Cerebellar cortex (tissue), 1 donor: ENCODE data around the gene NTMT1.
"Not testable (repeated sequence)": the region's sequence is repeated elsewhere in the genome, so short reads cannot be mapped to it uniquely, and the experiment has no call there.

Experiments
- DNase-seq: peaks from one replicate; pipeline ENCODE4 v3.0.0-alpha.2; 2015; ENCODE audit warnings: low spot score

Gene NTMT1

GRCh38 chr9:129615407-129616285, 10.3 kb upstream of the NTMT1 start:
- no peak for DNase-seq

- DNase-seq, result peak; percentile 63
Measured at GRCh38 chr9:129617167-129617566, 8.8 kb upstream of the NTMT1 start.

GRCh38 chr9:129619787-129620668, 5.9 kb upstream of the NTMT1 start:
- no peak for DNase-seq

- no peak for DNase-seq
Measured at GRCh38 chr9:129620669-129621295, 5.2 kb upstream of the NTMT1 start, which contains the start of gene C9orf50. TSS of gene C9orf50 (minus strand) at chr9:129621101. CDS start at chr9:129620574, 527 bp downstream.

GRCh38 chr9:129623331-129623730, 2.6 kb upstream of the NTMT1 start:
- DNase-seq, result no peak

DNA sequence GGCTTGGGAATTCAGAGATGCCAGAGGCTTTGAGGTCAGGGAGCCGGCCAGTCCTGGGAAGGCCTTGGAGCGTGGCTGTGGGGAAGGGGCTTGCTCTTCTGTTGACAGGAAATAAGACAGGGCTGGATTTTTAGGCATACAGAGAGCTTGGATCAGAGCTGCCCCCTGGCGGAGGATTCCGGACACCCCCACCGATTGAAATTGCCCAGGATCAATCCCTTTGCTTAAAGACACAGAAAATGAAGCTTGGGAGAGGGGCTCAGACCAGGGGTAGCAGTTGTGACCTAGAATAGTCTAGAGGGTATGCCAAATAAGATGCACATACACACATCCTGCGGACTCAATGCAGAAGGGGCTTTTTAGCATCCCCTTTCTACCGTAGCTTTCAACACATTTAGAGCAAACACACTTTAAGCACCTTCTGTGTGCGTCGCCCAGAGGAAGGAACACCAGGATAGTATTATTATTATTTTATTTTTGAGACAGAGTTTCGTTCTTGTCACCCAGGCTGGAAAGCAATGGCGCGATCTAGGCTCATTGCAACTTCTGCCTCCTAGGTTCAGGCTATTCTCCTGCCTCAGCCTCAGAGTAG, 1.7 kb upstream of the NTMT1 start:
- DNase-seq, result peak; percentile 66

GRCh38 chr9:129624947-129625346, 1.0 kb upstream of the NTMT1 start:
- peak; percentile 43 for DNase-seq

DNA sequence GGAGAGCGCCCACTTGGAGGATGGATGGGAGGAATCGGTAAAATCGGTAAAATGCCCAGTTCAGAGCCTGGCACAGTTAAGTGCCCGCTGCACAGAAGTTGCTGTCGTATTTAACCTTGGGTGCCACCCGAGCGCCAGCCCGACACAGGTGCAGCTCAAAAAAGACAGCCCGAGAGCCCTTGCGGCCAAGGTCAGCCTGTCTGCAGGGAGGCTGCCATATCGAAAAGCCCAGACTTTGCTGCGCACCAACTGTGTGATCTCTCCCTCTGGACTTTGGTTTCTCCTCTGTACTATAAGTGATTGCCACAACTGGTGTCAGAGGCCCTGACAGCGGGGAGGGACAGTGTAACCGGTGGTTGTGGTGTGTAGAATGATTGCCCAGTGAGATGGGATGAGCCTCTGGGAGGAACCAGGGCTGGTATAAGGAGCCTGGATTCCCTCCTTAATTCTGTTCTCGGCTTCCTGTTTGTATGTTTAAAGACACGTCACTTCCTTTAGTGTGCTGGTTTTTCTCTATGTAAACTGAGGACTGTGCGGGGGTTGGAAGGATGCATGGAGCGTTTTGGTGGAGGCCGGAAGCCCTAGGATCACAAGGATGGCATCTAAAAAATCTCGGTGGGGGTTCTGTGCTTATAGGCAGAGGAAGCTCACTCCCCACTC, 792 bp downstream of the NTMT1 start:
- peak; percentile 44 for DNase-seq

- no peak for DNase-seq
Measured at GRCh38 chr9:129627556-129628440, 1.8 kb downstream of the NTMT1 start.

- DNase-seq, result no peak
Measured at GRCh38 chr9:129628709-129629108, 2.7 kb downstream of the NTMT1 start.

DNA sequence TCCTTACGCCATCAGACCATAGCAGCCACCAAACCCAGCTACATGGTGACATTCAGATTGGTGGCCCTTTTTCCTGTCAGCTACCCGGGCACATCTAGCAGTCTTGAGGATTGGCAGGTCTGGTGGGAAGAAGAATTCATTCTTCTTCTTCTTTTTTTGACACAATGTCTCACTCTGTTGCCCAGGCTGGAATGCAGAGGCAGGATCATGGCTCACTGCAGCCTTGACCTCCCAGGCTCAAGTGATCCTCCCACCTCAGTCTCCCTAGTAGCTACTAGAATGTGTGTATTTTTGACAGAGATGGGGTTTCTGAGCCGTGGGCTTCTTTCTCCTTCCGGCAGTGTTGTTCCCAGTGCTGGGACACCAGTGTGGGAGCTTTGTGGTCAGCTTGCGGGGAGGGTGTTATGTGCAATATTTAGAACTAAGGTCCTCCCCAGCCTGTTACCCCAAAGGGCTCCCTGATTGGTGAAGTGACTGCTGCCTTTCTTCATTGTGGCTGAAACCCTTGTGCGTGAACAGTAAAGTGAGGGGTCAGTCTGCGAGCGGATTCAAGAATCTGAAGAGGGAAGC, 3.4 kb downstream of the NTMT1 start:
- DNase-seq, result no peak

GRCh38 chr9:129630967-129631673, 5.2 kb downstream of the NTMT1 start:
- peak; percentile 55 for DNase-seq

- peak; percentile 71 for DNase-seq
Measured at GRCh38 chr9:129631674-129632129, 5.7 kb downstream of the NTMT1 start.

- DNase-seq, result no peak
Measured at GRCh38 chr9:129632460-129632859, 6.5 kb downstream of the NTMT1 start.

DNA sequence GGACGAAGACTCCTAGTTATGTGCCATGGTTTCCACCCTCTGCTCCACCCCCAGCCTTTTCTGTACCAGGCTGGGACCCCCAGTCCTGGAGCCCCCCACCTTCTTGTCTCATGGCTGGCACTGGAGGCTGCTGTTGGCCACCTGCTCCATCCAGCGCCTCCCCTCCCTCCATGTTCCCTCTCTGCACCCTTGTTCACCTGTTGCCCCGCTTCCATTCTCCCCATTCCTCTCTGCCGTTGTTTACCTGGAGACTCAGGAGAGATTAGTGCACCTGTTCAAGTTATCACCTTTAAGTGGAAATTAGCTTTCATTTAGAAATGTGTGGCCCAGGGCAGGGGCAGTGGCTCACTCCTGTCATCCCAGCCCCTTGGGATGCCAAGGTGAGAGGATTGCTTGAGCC, 7.2 kb downstream of the NTMT1 start:
- DNase-seq, result no peak

GRCh38 chr9:129633848-129634247, 7.9 kb downstream of the NTMT1 start:
- no peak for DNase-seq

- no peak for DNase-seq
Measured at GRCh38 chr9:129635099-129636065, 9.4 kb downstream of the NTMT1 start.

DNA sequence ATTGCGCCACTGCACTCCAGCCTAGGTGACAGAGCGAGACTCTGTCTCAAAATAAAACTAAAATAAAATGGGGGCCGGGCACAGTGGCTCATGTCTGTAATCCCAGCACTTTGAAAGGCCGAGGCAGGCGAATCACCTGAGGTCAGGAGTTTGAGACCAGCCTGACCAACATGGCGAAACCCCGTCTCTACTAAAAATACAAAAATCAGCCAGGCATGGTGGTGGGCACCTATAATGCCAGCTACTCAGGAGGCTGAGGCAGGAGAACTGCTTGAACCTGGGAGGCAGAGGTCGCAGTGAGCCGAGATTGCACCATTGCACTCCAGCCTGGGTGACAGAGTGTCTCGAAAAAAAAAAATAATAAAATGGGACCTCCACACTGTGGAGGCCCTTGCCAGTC, 10.4 kb downstream of the NTMT1 start:
- DNase-seq, result not testable (repeated sequence)
